AG20443 (cell line): ENCODE data around the gene POMT1.
"Not testable (repeated sequence)": the region's sequence is repeated elsewhere in the genome, so short reads cannot be mapped to it uniquely, and the experiment has no call there.

ENCODE experiments used
- DNase-seq: peaks from one replicate; pipeline ENCODE4 v3.0.0; 2012; ENCODE audit warnings: low spot score, mixed read lengths

POMT1 gene

DNA sequence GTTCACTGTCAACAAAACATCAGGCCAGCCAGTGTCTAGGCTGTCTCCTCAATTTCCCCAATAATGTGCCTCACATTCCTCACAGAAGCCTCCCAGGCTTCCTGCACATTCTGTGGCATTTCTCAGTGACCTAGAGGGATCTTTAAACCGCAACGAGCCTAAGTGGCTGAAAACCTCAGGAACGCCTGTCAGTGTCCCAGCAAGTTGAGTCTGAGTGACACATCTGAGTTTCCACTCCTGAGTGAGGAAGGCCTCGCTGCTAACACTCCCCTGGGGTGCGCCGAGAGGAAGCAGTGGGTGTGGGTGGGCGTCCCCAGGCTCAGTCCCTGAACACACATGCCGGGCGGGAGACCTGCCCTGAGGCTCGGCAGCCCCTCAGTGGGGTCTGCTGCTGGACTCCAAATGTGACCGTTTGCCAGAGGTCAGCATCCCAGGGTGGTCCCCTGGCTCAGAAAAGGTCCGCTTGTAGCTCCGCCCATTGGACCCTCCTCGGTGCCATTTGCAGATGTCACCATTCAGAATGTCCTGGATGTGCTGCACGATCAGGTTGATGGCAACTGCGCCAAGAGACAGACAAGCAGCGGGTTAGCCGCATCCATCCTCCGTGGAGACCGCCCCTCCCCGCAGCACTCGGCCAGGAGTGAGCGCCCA is 22.1 kb downstream of the POMT1 start:
- no peak for DNase-seq

DNA sequence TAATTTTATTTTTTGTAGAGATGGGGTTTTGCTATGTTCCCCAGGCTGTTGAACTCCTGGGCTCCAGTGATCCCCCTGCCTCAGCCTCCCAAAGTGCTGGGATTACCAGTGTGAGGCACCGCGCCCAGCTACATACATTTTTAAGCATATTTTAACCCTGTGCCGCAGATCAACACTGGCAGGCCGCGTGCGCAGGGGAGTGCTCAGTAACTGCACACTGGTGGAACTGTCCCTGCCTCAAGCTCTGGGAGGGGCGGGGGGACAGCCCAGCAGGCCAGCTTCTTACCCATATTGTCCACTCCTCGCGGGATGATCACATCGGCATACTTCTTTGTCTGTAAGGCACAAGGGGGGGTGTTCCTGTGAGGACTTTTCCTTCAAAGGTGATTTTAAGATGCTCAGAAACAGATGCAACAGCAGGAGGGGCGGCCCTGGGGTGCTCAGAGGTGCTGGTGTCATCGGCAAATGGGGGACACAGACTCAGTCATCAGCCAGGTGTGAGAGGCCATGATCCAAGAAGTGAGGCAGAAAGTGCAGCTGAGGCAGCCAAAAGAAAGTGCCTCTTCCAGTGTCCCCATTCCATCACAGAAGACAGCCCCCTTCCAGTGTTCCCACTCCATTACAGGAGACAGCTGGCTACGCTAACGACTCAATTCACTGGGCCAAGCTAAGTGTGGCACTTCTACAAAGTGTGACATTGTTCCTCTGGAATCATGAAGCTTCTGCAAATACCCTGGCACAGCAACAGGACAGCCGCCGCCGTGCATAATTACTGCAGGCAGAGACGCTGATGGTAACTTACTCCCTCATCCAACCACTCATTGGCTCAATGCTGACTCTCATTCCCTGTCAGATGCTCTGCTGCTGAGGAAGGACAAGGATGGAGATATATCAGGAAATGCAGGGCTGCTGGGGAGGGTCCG is 23.2 kb downstream of the POMT1 start:
- no peak for DNase-seq

GRCh38 chr9:131528186-131528585 is 25.5 kb downstream of the POMT1 start:
- no peak for DNase-seq

GRCh38 chr9:131528886-131529505 is 26.3 kb downstream of the POMT1 start:
- DNase-seq: no peak

- DNase-seq: no peak
Observed at GRCh38 chr9:131529597-131530545, 27.2 kb downstream of the POMT1 start.

DNA sequence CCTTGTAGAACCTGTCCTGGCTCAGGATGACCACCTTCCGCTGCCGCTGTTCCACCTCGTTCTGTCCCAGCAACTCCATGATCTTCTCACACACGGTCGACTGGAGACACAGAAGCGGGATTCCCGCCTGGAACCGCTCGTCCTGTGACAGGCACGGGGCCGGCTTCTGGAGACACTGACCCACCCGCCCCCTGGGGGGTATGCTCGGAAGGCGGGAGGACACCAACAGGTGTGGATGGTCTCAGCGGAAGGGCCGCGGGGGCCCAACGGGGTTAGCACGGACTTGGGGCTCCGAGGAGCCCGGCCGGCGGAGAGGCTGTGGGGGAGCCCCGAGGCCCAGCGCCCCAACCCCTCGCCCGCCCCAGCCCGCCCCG is 27.8 kb downstream of the POMT1 start:
- DNase-seq: peak; percentile 66

- DNase-seq: peak; percentile 100
Observed at GRCh38 chr9:131530920-131531832, 28.5 kb downstream of the POMT1 start, which contains the start of gene UCK1. Gene UCK1 (minus strand): TSS chr9:131531263. CDS start chr9:131531174, 89 bp downstream.

GRCh38 chr9:131534721-131535237 is 32.1 kb downstream of the POMT1 start:
- DNase-seq: no peak

DNA sequence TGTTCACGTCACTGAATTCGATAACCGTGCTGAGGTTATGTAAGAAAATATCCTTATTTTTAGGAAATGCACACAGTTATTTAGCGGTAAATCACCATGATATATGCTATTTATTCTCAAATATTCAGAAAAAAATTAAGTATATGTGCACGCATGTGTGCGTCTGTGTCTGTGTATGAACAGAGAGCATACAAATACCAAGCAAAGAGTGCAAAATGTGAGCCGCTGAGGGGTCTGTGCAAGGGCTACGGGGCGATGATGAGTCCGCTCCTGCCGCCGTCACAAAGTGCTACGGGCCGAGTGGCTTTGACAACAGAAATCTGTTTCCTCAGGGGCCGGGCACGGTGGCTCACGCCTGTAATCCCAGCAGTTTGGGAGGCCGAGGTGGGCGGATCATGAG is 35.2 kb downstream of the POMT1 start:
- no peak for DNase-seq

DNA sequence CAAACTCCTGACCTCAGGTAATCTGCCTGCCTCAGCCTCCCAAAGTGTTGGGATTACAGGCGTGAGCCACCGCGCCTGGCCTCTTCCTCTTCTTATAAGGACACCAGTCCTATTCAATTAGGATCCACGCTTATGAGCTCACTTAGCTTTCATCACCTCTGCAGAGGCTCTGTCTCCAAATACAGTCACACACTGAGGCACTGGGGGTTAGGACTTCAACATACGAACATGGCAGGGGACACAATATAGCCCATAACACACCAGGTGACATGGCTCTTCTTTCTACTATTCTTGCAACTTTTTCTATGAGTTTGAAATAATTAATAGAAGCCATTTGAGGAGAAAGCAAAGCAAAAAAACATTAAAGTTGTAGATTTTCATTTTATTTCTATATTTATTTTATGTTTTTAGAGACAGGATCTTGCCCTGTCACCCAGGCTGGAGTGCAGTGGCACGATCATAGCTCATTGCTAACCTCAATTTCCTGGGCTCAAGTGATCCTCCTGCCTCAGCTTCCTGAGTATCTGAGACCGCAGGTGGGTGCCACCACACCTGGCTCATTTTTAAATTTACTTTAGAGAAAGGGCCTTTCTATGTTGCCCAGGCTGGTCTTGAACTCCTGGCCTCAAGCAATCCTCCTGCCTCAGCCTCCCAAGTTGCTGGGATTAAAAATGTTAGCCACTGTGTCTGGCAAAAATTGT is 36.7 kb downstream of the POMT1 start:
- no peak for DNase-seq

- no peak for DNase-seq
Observed at GRCh38 chr9:131543141-131543540, 40.4 kb downstream of the POMT1 start.

GRCh38 chr9:131545003-131545785 is 42.5 kb downstream of the POMT1 start, which contains the start of gene PRRT1B:
Gene PRRT1B (plus strand): TSS chr9:131545523. CDS start chr9:131545616, 93 bp downstream.
- no peak for DNase-seq

DNA sequence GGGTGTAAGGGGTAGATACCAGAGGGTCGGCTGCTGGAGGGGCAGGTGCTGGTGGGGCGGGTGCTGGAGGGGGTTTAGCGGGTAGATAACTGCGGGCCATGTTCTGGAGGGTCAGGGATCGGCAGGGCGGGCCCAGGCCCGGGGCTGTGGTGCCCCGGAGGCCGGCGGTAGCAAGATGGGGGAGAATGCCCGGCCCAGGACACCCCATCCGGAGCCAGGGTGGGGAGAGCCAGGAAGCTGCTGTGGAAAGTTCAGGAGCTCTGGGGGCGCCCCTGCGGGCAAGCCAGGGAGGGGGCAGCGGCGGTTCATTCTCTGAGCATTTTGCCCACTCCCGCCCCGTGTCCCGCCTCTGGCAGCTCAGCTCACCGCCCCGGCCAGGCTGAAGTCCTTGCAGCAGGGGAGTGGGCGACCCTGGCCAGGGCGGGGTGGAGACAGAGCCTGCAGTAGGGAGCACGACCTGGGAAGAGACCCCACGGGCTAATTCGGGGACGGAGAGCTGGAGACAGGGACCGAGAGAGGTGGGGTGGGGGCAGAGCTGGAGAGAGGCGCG is 43.1 kb downstream of the POMT1 start:
- no peak for DNase-seq

DNA sequence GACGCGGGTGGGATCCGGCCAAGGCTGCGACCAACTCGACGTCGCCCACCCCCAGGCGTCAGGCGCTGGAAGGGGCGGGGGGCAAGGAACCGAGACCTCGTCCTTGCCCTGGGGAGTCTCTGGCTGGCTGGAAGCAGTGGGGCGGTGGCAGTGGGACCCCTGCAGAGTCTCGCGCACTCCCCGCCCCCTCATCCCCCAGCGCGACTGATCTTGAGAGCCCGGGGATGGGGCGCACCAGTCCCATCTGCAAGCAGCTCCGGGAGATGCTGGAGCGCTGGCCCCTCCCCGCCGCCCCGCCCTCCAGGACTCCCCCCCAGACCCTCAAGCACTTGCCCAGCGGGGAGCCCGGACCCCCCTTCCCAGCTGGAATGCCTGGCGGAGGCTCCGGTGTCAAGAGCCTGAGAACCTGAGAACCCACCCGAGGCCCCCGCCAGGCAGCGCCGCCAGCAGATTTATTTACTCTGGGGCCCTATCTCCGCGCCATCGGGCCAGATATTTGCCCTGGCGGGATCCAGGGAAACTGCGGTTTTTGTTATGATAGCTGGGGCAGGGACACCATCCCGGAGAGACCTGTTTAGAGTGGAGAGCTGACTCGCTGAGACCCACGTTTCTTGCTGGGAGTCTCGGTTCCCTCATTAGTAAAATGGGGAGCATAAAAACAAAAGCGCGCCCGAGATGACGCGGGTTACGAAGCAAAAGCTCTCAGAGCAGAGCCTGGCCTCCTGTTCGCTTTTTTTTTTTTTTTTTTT is 43.8 kb downstream of the POMT1 start:
- DNase-seq: peak; percentile 61

GRCh38 chr9:131549186-131549585 is 46.5 kb downstream of the POMT1 start:
- DNase-seq: not testable (repeated sequence)

DNA sequence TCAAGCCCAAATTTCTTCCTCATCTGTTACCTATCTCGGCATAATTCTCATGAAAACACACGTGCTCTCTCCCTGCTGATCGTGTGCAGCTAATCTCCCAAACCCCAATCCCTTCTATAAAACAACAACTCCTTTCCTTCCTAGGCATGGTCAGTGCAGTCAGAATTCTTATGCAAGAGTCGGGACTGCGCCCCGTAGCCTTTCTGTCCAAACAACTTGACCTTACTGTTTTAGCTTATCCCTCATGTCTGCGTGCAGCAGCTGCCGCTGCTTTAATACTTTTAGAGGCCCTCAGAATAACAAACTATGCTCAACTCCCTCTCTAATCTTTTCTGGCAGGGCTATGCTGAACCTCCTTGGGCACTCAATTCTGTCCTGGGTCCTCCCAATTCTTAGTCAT is 47.7 kb downstream of the POMT1 start:
- not testable (repeated sequence) for DNase-seq

DNA sequence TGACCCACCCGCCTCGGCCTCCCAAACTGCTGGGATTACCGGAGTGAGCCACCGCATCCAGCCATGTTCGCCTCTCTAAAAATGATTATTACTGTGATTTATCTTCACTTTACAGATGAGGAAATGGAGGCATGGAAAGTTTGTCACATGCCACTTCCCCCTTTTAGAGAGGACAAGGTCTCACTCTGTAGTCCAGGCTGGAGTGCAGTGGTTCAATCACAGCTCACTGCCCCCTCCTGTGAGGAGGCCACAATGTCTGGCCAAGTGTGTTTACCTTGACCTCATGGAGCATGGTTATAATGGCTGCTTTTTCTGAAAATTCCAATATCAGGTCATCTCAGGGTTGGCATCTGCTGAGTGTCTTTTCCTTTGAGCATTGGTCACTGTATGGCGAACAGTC is 49.3 kb downstream of the POMT1 start:
- no peak for DNase-seq
